CD14-positive monocyte (primary cell): ENCODE data around the gene BATF2. TPM values are rescaled to one million over a fixed set of nuclear protein-coding genes. Genes with fewer than 3 reads are reported as not detected.

ENCODE experiments used
- DNase-seq, 3 donors: peaks; one replicate each; pipeline ENCODE4 v3.0.0-alpha.2; 2011 to 2022
- H2AFZ ChIP-seq: 2 replicates; pipeline ENCODE4 v1.6.0; 2012; ENCODE audit warnings: mild to moderate bottlenecking, low read depth, low read length, inconsistent platforms; ENCODE audit not compliant: insufficient read depth, poor library complexity, severe bottlenecking
- H3K27ac ChIP-seq, 2 donors: 1 replicate in 1 of 2; 2 replicates in 1 of 2; pipeline ENCODE4 v1.5.1; 2012 to 2013; ENCODE audit warnings: low read length in 2 of 2, control low read depth in 1 of 2, inconsistent platforms in 1 of 2, low read depth in 1 of 2, mild to moderate bottlenecking in 1 of 2
- H3K27me3 ChIP-seq, 2 donors: one replicate each; pipeline versions ENCODE4 v1.6.0 to v1.6.1; 2011 to 2013; ENCODE audit warnings: low read length in 2 of 2; ENCODE audit not compliant: control insufficient read depth in 2 of 2, insufficient read depth in 2 of 2
- H3K36me3 ChIP-seq, 2 donors: replicated peaks in 1 of 2; 1 replicate in 1 of 2; 2 replicates in 1 of 2; pipeline versions ENCODE4 v1.5.1 to v1.6.1; 2012 to 2013; ENCODE audit warnings: low read length in 2 of 2, control low read depth in 1 of 2, inconsistent platforms in 1 of 2, mild to moderate bottlenecking in 1 of 2; ENCODE audit not compliant: insufficient read depth in 2 of 2, control insufficient read depth in 1 of 2
- H3K4me1 ChIP-seq, 2 donors: 1 replicate in 1 of 2; 2 replicates in 1 of 2; pipeline versions ENCODE4 v1.5.1 to v1.6.1; 2012 to 2013; ENCODE audit warnings: low read length in 2 of 2, control low read depth in 1 of 2, inconsistent platforms in 1 of 2, mild to moderate bottlenecking in 1 of 2, moderate library complexity in 1 of 2; ENCODE audit not compliant: insufficient read depth in 2 of 2, control insufficient read depth in 1 of 2
- H3K4me2 ChIP-seq: replicated peaks from 2 replicates; pipeline ENCODE3; 2012; ENCODE audit warnings: low read length, moderate library complexity, mild to moderate bottlenecking; ENCODE audit not compliant: poor library complexity, severe bottlenecking; ENCODE audit errors: extremely low read depth
- H3K4me3 ChIP-seq, 3 experiments: fragments of 200-600 bp in 1 of 3; sonication (generic) in 1 of 3; replicated peaks in 1 of 3; 1 replicate in 2 of 3; 2 replicates in 1 of 3; pipeline ENCODE4 v1.5.1; 2011 to 2013; ENCODE audit warnings: low read length in 3 of 3, mild to moderate bottlenecking in 3 of 3, control low read depth in 2 of 3, low read depth in 2 of 3, inconsistent platforms in 1 of 3, moderate library complexity in 1 of 3
- H3K79me2 ChIP-seq: 2 replicates; pipeline ENCODE4 v1.6.0; 2012; ENCODE audit warnings: mild to moderate bottlenecking, control low read depth, inconsistent platforms, low read length, moderate library complexity; ENCODE audit not compliant: insufficient read depth
- H3K9ac ChIP-seq: 2 replicates; pipeline ENCODE4 v1.6.0; 2017; ENCODE audit warnings: low read length, mild to moderate bottlenecking; ENCODE audit not compliant: insufficient read depth, poor library complexity, severe bottlenecking
- H3K9me3 ChIP-seq, 2 donors: replicated peaks in 1 of 2; 1 replicate in 1 of 2; 2 replicates in 1 of 2; pipeline versions ENCODE4 v1.5.1 to v1.6.1; 2012 to 2013; ENCODE audit warnings: low read length in 2 of 2, control low read depth in 1 of 2; ENCODE audit not compliant: control insufficient read depth in 1 of 2, insufficient read depth in 1 of 2
- H4K20me1 ChIP-seq: 2 replicates; pipeline ENCODE4 v1.6.0; 2012; ENCODE audit warnings: mild to moderate bottlenecking, low read length, control low read depth, moderate library complexity; ENCODE audit not compliant: insufficient read depth
- H3K27ac Mint-ChIP-seq, 7 donors: one replicate each; pipeline ENCODE4 v1.8.0; 2020; ENCODE audit warnings: mild to moderate bottlenecking in 7 of 7, mixed read lengths in 7 of 7, moderate library complexity in 6 of 7, inconsistent platforms in 2 of 7
- H3K27me3 Mint-ChIP-seq, 3 donors: one replicate each; pipeline ENCODE4 v1.8.0; 2021 to 2022; ENCODE audit warnings: low read depth in 3 of 3, mild to moderate bottlenecking in 3 of 3, mixed read lengths in 3 of 3, moderate library complexity in 3 of 3, inconsistent platforms in 1 of 3
- H3K36me3 Mint-ChIP-seq, 2 donors: one replicate each; pipeline ENCODE4 v1.8.0; 2020; ENCODE audit warnings: mixed read lengths in 2 of 2, inconsistent platforms in 1 of 2, mild to moderate bottlenecking in 1 of 2
- H3K4me1 Mint-ChIP-seq: one replicate; pipeline ENCODE4 v1.8.0; 2020; ENCODE audit warnings: mild to moderate bottlenecking, mixed read lengths
- H3K4me3 Mint-ChIP-seq, 2 donors: one replicate each; pipeline ENCODE4 v1.8.0; 2020; ENCODE audit warnings: mild to moderate bottlenecking in 2 of 2, mixed read lengths in 2 of 2, moderate library complexity in 1 of 2
- H3K9me3 Mint-ChIP-seq, 7 donors: one replicate each; pipeline ENCODE4 v1.8.0; 2020 to 2022; ENCODE audit warnings: mixed read lengths in 7 of 7, mild to moderate bottlenecking in 6 of 7, moderate library complexity in 6 of 7, inconsistent platforms in 2 of 7
- WGBS: methylation state at CpG from one replicate; pipeline ENCODE4 v1.1.5; 2013; ENCODE audit warnings: missing lambda C conversion rate; ENCODE audit not compliant: insufficient coverage; 5-methylcytosine and 5-hydroxymethylcytosine counted together
- intact Hi-C, 2 donors: fragments of 100-400 bp; cut with micrococcal nuclease; formaldehyde crosslinking; loops; one replicate each; pipeline versions ENCODE4 v1.15.0 to v1.15.1; 2023
- polyA plus RNA-seq, 3 donors: library from polyadenylated mRNA; depleted of rRNA in 1 of 3; unstranded in 2 of 3; stranded (reverse) in 1 of 3; fragments of 300-500 nt in 2 of 3; fragments of >200 nt in 1 of 3; fragmentation: Illumina TruSeq in 2 of 3; gene quantifications; 1 replicate in 2 of 3; 2 replicates in 1 of 3; pipeline ENCODE4 v1.2.3, GENCODE V29; 2012 to 2021
- TF ChIP-seq, protein P1 (sequence below): fragments of 200-600 bp; IDR thresholded peaks from one replicate; pipeline ENCODE4 v1.8.0; 2022; ENCODE audit warnings: antibody characterized with exemption, mild to moderate bottlenecking

Gene BATF2
- polyA plus RNA-seq, 3 donors: 0.97 to 1.7 (median 1.1) TPM

DNA sequence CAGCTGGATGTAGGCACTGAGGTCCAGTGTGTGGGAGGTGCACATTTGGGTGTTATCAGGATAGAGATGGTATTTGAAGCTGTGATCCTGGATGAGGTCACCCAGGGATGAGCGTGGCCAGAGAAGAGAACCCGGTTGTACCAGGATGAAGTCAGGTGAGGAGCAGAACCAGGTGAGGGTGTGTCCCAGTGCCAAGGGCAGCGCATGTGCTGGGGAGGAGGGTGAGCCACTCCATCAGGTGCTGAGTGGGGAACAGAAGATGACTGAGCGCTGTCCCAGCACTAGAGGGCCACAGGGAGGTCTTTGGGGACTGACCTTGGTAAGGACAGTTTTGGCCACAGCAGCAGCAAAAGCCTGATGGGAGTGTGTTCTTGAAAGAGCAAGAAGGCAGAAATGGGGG is 19.9 kb upstream of the BATF2 start:
- intact Hi-C loops: loop anchor here in 1 of 2 donors (10.0 kb wide), 1 partner anchor 172 kb away; the partner anchor contains the start of gene CDC42BPG
- Histone ChIP-seq H3K4me3 (no peak overlapping the region), H3K79me2 (peaks cover 37% of the 10 kb centered on the region), H3K27me3 (no peaks in the 10 kb centered on the region), H3K9ac (no peak overlapping the region), H3K4me1 (peaks cover 21 to 35% of the 10 kb centered on the region in 2 donors), H3K4me2 (no peak overlapping the region), H2AFZ (no peak overlapping the region), H3K9me3 (no peaks in the 10 kb centered on the region), H4K20me1 (peaks cover 10% of the 10 kb centered on the region), H3K27ac (peak overlapping the region in 1 of 2 donors; percentile 24), H3K36me3 (peaks cover 17 to 36% of the 10 kb centered on the region in 2 donors)
- WGBS: 94% methylated on average over 4 of the region's 4 CpGs
- H3K27me3 Mint-ChIP-seq: no peaks in the 10 kb centered on the region
- peaks cover 29 to 46% of the 10 kb centered on the region in 2 donors for H3K36me3 Mint-ChIP-seq
- peak overlapping the region in 1 of 7 donors; percentile 25 for H3K27ac Mint-ChIP-seq
- H3K4me3 Mint-ChIP-seq: no peak overlapping the region
- DNase-seq: no peak
- TF ChIP-seq, protein P1, sequence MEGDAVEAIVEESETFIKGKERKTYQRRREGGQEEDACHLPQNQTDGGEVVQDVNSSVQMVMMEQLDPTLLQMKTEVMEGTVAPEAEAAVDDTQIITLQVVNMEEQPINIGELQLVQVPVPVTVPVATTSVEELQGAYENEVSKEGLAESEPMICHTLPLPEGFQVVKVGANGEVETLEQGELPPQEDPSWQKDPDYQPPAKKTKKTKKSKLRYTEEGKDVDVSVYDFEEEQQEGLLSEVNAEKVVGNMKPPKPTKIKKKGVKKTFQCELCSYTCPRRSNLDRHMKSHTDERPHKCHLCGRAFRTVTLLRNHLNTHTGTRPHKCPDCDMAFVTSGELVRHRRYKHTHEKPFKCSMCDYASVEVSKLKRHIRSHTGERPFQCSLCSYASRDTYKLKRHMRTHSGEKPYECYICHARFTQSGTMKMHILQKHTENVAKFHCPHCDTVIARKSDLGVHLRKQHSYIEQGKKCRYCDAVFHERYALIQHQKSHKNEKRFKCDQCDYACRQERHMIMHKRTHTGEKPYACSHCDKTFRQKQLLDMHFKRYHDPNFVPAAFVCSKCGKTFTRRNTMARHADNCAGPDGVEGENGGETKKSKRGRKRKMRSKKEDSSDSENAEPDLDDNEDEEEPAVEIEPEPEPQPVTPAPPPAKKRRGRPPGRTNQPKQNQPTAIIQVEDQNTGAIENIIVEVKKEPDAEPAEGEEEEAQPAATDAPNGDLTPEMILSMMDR: no peak
- peaks cover 0 to 5% (median 0%) of the 10 kb centered on the region in 7 donors for H3K9me3 Mint-ChIP-seq
- peaks cover 37% of the 10 kb centered on the region for H3K4me1 Mint-ChIP-seq

DNA sequence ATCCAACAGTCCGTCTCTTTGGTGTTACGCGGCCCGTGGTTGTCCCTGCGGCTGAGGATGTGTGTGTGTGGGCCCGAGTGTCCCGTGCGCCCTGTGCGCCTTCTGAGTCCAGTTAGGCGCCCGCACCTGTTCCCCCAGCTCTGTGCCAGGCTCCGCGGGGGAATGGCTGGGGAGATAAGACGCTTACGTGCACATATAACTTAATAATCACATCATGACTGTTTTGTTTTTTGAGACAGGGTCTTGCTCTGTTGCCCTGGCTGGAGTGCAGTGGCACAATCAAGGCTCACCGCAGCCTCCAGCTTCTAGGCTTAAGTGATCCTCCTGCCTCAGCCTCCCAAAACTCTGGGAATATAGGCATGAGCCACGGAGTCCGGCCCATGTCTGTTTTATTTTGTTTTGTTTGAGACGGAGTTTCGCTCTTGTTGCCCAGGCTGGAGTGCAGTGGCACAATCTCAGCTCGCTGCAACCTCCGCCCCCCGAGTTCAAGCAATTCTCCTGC is 18.0 kb upstream of the BATF2 start:
- 11% methylated on average over 9 of the region's 23 CpGs for WGBS
- H3K79me2 ChIP-seq: peaks cover 37% of the 10 kb centered on the region
- H3K4me1 ChIP-seq: peaks cover 22 to 32% of the 10 kb centered on the region in 2 donors
- peak overlapping the region; percentile 52 to 96 (median 70) for H3K4me3 ChIP-seq
- Mint-ChIP-seq H3K36me3 (peaks cover 21 to 32% of the 10 kb centered on the region in 2 donors), H3K4me3 (peak overlapping the region; percentile 77 to 85), H3K4me1 (peaks cover 38% of the 10 kb centered on the region), H3K27ac (peak overlapping the region; percentile 48 to 84 (median 79)), H3K27me3 (no peaks in the 10 kb centered on the region), H3K9me3 (peaks cover 0 to 8% (median 0%) of the 10 kb centered on the region in 7 donors)
- H3K27ac ChIP-seq: peak overlapping the region; percentile 30 to 97
- H3K9me3 ChIP-seq: no peaks in the 10 kb centered on the region
- DNase-seq: no peak
- peaks cover 10% of the 10 kb centered on the region for H4K20me1 ChIP-seq
- TF ChIP-seq, protein P1: no peak
- intact Hi-C loops: loop anchor here in 1 of 2 donors (5.0 to 10.0 kb wide), 3 partner anchors 68 to 170 kb away; partner anchors contain the start of genes CDC42BPG, CDCA5, TM7SF2 and ZFPL1
- peak overlapping the region; percentile 96 for H2AFZ ChIP-seq
- H3K9ac ChIP-seq: peak overlapping the region; percentile 93
- H3K36me3 ChIP-seq: peaks cover 9 to 20% of the 10 kb centered on the region in 2 donors
- no peaks in the 10 kb centered on the region for H3K27me3 ChIP-seq
- peak overlapping the region; percentile 96 for H3K4me2 ChIP-seq
